Renal pelvis (tissue), 4 donors: Measurements from ENCODE around the gene DLL4. TPM values are rescaled to one million over a fixed set of nuclear protein-coding genes. Genes with fewer than 3 reads are reported as not detected.
A peak's percentile ranks its signal among the peaks of the same experiment; 100 is the strongest.
"Not testable (repeated sequence)": the region's sequence is repeated elsewhere in the genome, so short reads cannot be mapped to it uniquely, and the experiment has no call there.

Experiments
- DNase-seq: peaks from one replicate; pipeline ENCODE4 v3.0.0-alpha.2; 2013
- polyA plus RNA-seq, 3 donors: library from polyadenylated mRNA; unstranded; fragments of 120-200 nt; gene quantifications; one replicate each; pipeline ENCODE4 v1.2.1, GENCODE V29; 2013; ENCODE audit not compliant: insufficient read length in 3 of 3

DLL4 gene
- polyA plus RNA-seq, 3 donors, result 6.6 to 8.6 (median 7.3) TPM

GRCh38 chr15:40958146-40958545 is 29.0 kb downstream of the DLL4 start:
- no peak for DNase-seq

GRCh38 chr15:40958723-40959122 is 29.6 kb downstream of the DLL4 start:
- no peak for DNase-seq

- peak; percentile 83 for DNase-seq
Measured at GRCh38 chr15:40959331-40960141, 30.4 kb downstream of the DLL4 start.

- no peak for DNase-seq
Measured at GRCh38 chr15:40960151-40960885, 31.2 kb downstream of the DLL4 start.

GRCh38 chr15:40960925-40961324 is 31.8 kb downstream of the DLL4 start:
- no peak for DNase-seq

- DNase-seq, result not testable (repeated sequence)
Measured at GRCh38 chr15:40961740-40962139, 32.6 kb downstream of the DLL4 start.

GRCh38 chr15:40962317-40962716 is 33.2 kb downstream of the DLL4 start:
- DNase-seq, result not testable (repeated sequence)

- DNase-seq, result no peak
Measured at GRCh38 chr15:40963201-40963600, 34.1 kb downstream of the DLL4 start.

- no peak for DNase-seq
Measured at GRCh38 chr15:40964006-40964405, 34.9 kb downstream of the DLL4 start.

GRCh38 chr15:40964634-40965033 is 35.5 kb downstream of the DLL4 start:
- DNase-seq, result no peak

GRCh38 chr15:40968290-40969085 is 39.3 kb downstream of the DLL4 start:
- no peak for DNase-seq

- no peak for DNase-seq
Measured at GRCh38 chr15:40969363-40969762, 40.2 kb downstream of the DLL4 start.

- no peak for DNase-seq
Measured at GRCh38 chr15:40974879-40975278, 45.7 kb downstream of the DLL4 start.

GRCh38 chr15:40976819-40977218 is 47.7 kb downstream of the DLL4 start:
- DNase-seq, result no peak

GRCh38 chr15:40978141-40978540 is 49.0 kb downstream of the DLL4 start:
- no peak for DNase-seq

- DNase-seq, result no peak
Measured at GRCh38 chr15:40978562-40978961, 49.4 kb downstream of the DLL4 start.

GRCh38 chr15:40981186-40981585 is 52.0 kb downstream of the DLL4 start:
- no peak for DNase-seq

GRCh38 chr15:40982855-40983254 is 53.7 kb downstream of the DLL4 start:
- DNase-seq, result no peak

GRCh38 chr15:40984406-40984805 is 55.3 kb downstream of the DLL4 start:
- no peak for DNase-seq

- DNase-seq, result no peak
Measured at GRCh38 chr15:40984964-40985363, 55.8 kb downstream of the DLL4 start.

GRCh38 chr15:40985541-40986330 is 56.6 kb downstream of the DLL4 start:
- no peak for DNase-seq

GRCh38 chr15:40986820-40987219 is 57.7 kb downstream of the DLL4 start:
- DNase-seq, result no peak
